ENCODE results near the gene CREB5.

CREB5 gene

DNA sequence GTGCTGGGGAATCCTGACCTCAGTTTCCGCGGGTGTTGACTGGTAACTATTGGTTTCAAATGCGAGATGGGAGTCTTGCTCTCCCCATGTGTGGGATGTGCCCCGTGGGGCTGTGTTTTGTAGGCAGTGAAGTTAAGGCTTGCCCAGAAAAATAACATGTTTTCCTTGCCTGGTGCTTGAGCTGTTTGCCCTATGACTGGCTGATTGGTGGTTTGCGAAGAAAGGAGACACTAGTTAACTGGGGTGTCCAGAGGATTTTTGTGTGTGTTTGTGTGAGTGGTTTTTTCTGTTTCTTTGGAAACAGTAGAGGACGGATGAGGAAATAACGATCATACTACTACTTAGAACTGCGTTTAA is 61.9 kb downstream of the CREB5 start:
- TF ChIP-seq, protein P1, sequence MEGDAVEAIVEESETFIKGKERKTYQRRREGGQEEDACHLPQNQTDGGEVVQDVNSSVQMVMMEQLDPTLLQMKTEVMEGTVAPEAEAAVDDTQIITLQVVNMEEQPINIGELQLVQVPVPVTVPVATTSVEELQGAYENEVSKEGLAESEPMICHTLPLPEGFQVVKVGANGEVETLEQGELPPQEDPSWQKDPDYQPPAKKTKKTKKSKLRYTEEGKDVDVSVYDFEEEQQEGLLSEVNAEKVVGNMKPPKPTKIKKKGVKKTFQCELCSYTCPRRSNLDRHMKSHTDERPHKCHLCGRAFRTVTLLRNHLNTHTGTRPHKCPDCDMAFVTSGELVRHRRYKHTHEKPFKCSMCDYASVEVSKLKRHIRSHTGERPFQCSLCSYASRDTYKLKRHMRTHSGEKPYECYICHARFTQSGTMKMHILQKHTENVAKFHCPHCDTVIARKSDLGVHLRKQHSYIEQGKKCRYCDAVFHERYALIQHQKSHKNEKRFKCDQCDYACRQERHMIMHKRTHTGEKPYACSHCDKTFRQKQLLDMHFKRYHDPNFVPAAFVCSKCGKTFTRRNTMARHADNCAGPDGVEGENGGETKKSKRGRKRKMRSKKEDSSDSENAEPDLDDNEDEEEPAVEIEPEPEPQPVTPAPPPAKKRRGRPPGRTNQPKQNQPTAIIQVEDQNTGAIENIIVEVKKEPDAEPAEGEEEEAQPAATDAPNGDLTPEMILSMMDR (IDR thresholded peaks at IDR 0.05; ENCODE audit: low read depth, low read length) = no peak
- no peak overlapping the region for H3K27ac ChIP-seq
- H3K9me3 ChIP-seq (ENCODE audit: severe bottlenecking) = no peaks in the 10 kb centered on the region
- H3K27me3 ChIP-seq (ENCODE audit: insufficient read depth, low read depth, severe bottlenecking) = peaks cover 56% of the 10 kb centered on the region
- H3K4me3 ChIP-seq (ENCODE audit: low read depth, low read length) = no peak overlapping the region
- DNase-seq = no peak
- H3K36me3 ChIP-seq = no peaks in the 10 kb centered on the region

DNA sequence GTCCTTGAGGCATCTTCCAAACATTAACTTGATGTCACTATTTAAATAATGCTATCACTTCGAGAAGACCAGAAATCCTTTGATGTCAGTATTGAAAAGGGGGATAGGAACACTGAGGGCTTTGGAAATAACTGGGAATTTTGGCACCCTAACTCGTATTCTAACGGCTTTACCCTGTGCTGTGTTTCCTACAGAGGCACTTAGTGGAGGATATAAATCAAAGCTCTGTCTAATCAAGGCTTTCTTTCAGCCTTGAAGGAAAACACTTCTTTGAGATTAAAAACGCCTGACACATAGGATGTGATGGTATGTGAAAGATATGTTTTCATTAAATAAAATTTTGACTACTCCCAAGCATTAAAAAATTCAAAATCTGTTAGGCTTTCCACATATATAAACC is 62.3 kb downstream of the CREB5 start:
- no peak for DNase-seq
- no peaks in the 10 kb centered on the region for H3K36me3 ChIP-seq
- H3K4me3 ChIP-seq (ENCODE audit: low read depth, low read length) = no peak overlapping the region
- peaks cover 60% of the 10 kb centered on the region for H3K27me3 ChIP-seq (ENCODE audit: insufficient read depth, low read depth, severe bottlenecking)
- TF ChIP-seq, protein P1 (IDR thresholded peaks at IDR 0.05; ENCODE audit: low read depth, low read length) = no peak
- no peak overlapping the region for H3K27ac ChIP-seq
- H3K9me3 ChIP-seq (ENCODE audit: severe bottlenecking) = no peaks in the 10 kb centered on the region

DNA sequence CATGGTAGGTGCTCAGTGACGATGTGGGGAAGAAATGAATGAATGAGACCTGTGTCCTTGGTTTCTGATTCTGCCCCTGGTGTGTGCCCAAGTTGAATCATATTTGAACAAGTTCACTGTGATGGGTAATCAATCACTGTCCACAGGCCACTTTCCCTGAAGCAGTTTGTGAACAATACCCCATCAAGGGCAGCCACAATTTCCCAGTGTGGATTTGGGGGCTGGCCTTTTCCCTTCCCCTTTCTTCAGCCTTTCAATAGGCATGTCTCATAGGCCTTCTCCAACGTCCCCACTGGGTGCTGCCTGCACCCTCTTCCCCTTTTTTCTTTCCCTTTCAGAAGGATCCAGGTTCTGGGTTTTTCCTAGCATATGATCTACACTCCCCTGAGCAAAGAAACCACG is 64.7 kb downstream of the CREB5 start:
- no peak for DNase-seq
- H3K4me3 ChIP-seq (ENCODE audit: low read depth, low read length) = no peak overlapping the region
- TF ChIP-seq, protein P1 (IDR thresholded peaks at IDR 0.05; ENCODE audit: low read depth, low read length) = no peak

DNA sequence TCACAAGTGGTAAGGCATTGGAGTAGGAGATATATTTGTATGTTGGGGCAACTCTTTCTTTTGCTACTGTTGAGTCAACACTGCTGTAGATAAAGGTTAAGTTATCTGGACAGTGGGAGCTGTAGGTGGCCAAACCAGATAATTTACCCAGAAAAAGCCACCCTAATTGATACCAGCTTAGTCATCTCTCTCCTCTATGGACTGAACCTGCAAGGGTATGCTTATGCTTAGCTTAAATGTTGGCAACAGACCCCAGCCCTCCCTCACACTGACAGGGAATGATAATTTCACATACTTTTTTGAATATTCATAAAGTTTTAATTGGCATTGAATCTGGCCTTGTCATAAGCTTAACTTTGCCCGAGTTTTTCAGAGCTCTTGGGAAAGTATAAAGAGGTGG is 66.3 kb downstream of the CREB5 start:
- DNase-seq = no peak
- no peak overlapping the region for H3K4me3 ChIP-seq (ENCODE audit: low read depth, low read length)
- H3K27me3 ChIP-seq (ENCODE audit: insufficient read depth, low read depth, severe bottlenecking) = peaks cover 75% of the 10 kb centered on the region
- no peak overlapping the region for H3K27ac ChIP-seq
- H3K36me3 ChIP-seq = no peaks in the 10 kb centered on the region
- H3K9me3 ChIP-seq (ENCODE audit: severe bottlenecking) = no peaks in the 10 kb centered on the region
- TF ChIP-seq, protein P1 (IDR thresholded peaks at IDR 0.05; ENCODE audit: low read depth, low read length) = no peak

More for the DNA sequence above, 64.7 kb downstream of the CREB5 start:
- no peaks in the 10 kb centered on the region for H3K36me3 ChIP-seq
- no peak overlapping the region for H3K27ac ChIP-seq
- no peaks in the 10 kb centered on the region for H3K9me3 ChIP-seq (ENCODE audit: severe bottlenecking)
- H3K27me3 ChIP-seq (ENCODE audit: insufficient read depth, low read depth, severe bottlenecking) = peaks cover 71% of the 10 kb centered on the region

DNA sequence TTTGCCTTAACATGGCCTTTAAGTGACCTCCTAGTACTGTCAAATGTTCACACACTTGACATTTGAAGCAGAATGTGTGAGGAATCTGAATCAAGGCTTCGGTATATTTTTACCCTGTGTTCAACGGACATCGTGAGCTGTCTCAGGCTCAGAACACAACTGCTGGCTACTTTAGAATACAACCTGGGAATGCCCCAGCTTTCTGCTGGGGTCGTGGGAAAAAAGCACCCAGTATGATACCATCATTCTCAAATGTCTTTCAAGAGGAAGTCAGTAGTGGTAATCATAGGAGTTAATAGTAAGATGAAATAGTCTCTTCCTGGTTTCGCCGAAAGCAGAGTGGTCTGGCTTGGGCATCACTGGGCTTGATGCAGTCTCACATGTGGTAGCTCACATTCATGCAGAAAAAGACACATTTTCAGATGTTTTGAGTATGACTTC is 67.2 kb downstream of the CREB5 start:
- no peak overlapping the region for H3K4me3 ChIP-seq (ENCODE audit: low read depth, low read length)
- DNase-seq = no peak
- TF ChIP-seq, protein P1 (IDR thresholded peaks at IDR 0.05; ENCODE audit: low read depth, low read length) = no peak
- peaks cover 71% of the 10 kb centered on the region for H3K27me3 ChIP-seq (ENCODE audit: insufficient read depth, low read depth, severe bottlenecking)
- H3K36me3 ChIP-seq = no peaks in the 10 kb centered on the region
- no peak overlapping the region for H3K27ac ChIP-seq
- H3K9me3 ChIP-seq (ENCODE audit: severe bottlenecking) = no peaks in the 10 kb centered on the region

DNA sequence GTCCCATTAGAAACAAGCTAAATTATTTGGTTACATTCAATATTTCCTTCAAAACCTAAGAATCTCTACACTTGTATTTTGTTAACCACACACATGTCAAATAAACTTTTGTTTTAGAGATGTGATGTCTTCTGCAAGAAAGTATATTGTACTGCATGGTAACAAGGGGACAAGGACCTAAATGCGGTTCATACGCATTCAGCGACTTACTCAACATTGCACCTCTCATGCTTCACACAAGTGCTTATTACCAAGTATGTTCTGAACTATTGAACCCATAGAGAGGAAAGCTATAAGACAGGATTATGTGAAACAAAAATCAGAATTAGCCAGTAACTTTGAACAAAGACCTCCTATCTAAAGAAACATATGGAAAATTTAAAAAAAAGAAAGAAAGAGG is 68.3 kb downstream of the CREB5 start:
- Histone ChIP-seq H3K36me3 (no peaks in the 10 kb centered on the region), H3K27me3 (ENCODE audit: insufficient read depth, low read depth, severe bottlenecking) (peaks cover 69% of the 10 kb centered on the region), H3K27ac (no peak overlapping the region), H3K4me3 (ENCODE audit: low read depth, low read length) (no peak overlapping the region), H3K9me3 (ENCODE audit: severe bottlenecking) (no peaks in the 10 kb centered on the region)
- DNase-seq = no peak
- TF ChIP-seq, protein P1 (IDR thresholded peaks at IDR 0.05; ENCODE audit: low read depth, low read length) = no peak
